Hematopoietic multipotent progenitor cell treated with erythropoietin and hydrocortisone succinate and interleukin-3 and kit ligand, for 4 days (in vitro differentiated cells): ENCODE data around the gene STAB1.

Experiments used
- DNase-seq: peaks from one replicate; pipeline ENCODE4 v3.0.0-alpha.2; 2015

Gene STAB1

GRCh38 chr3:52506266-52506966 is 11.3 kb downstream of the STAB1 start:
- no peak for DNase-seq

GRCh38 chr3:52507359-52507758 is 12.2 kb downstream of the STAB1 start:
- no peak for DNase-seq

GRCh38 chr3:52509753-52510328 is 14.7 kb downstream of the STAB1 start:
- DNase-seq: no peak

- DNase-seq: no peak
Measured at GRCh38 chr3:52511509-52511908, 16.4 kb downstream of the STAB1 start.

GRCh38 chr3:52512105-52512504 is 17.0 kb downstream of the STAB1 start:
- DNase-seq: no peak

GRCh38 chr3:52512727-52513126 is 17.6 kb downstream of the STAB1 start:
- no peak for DNase-seq

GRCh38 chr3:52513281-52513680 is 18.1 kb downstream of the STAB1 start:
- no peak for DNase-seq

GRCh38 chr3:52514576-52514975 is 19.4 kb downstream of the STAB1 start:
- DNase-seq: no peak

GRCh38 chr3:52515192-52515591 is 20.1 kb downstream of the STAB1 start:
- no peak for DNase-seq

GRCh38 chr3:52516509-52517195 is 21.5 kb downstream of the STAB1 start:
- no peak for DNase-seq

- no peak for DNase-seq
Measured at GRCh38 chr3:52517796-52518722, 22.9 kb downstream of the STAB1 start.

GRCh38 chr3:52518723-52519444 is 23.7 kb downstream of the STAB1 start:
- no peak for DNase-seq

- no peak for DNase-seq
Measured at GRCh38 chr3:52519445-52520140, 24.5 kb downstream of the STAB1 start.

GRCh38 chr3:52520141-52520667 is 25.1 kb downstream of the STAB1 start:
- no peak for DNase-seq

GRCh38 chr3:52520716-52521487 is 25.8 kb downstream of the STAB1 start:
- DNase-seq: no peak

GRCh38 chr3:52521488-52521824 is 26.3 kb downstream of the STAB1 start:
- no peak for DNase-seq

- DNase-seq: no peak
Measured at GRCh38 chr3:52521881-52522650, 26.9 kb downstream of the STAB1 start.

- DNase-seq: no peak
Measured at GRCh38 chr3:52522651-52523251, 27.6 kb downstream of the STAB1 start.

GRCh38 chr3:52523386-52524257 is 28.5 kb downstream of the STAB1 start:
- DNase-seq: no peak
